K562 (cell line): ENCODE data around the gene ACER3. TPM values are rescaled to one million over a fixed set of nuclear protein-coding genes. Genes with fewer than 3 reads are reported as not detected.
A peak's percentile ranks its signal among the peaks of the same experiment; 100 is the strongest.

Experiments
- BRF1 ChIP-seq: IDR thresholded peaks from 3 replicates; pipeline ENCODE4 v1.6.1; 2011; ENCODE audit warnings: borderline replicate concordance, mild to moderate bottlenecking; ENCODE audit not compliant: insufficient read length; ENCODE audit errors: extremely low read depth
- CCNT2 ChIP-seq: IDR thresholded peaks from 2 replicates; pipeline ENCODE4 v1.6.1; 2011; ENCODE audit warnings: borderline replicate concordance, low read depth, mild to moderate bottlenecking, moderate library complexity, mixed read lengths, low read length; ENCODE audit not compliant: insufficient read length; ENCODE audit errors: extremely low read depth
- CEBPB ChIP-seq: fragments of 450-650 bp; IDR thresholded peaks from 2 replicates; pipeline ENCODE4 v1.6.1; 2016; ENCODE audit warnings: missing genetic modification characterization, missing compliant biosample characterization
- CHAMP1 ChIP-seq: fragments of 450-650 bp; IDR thresholded peaks from 2 replicates; pipeline ENCODE4 v1.6.1; 2016; ENCODE audit warnings: mild to moderate bottlenecking
- CTCFL ChIP-seq: IDR thresholded peaks from 2 replicates; pipeline ENCODE4 v1.6.1; 2011; ENCODE audit warnings: borderline replicate concordance, low read depth, mild to moderate bottlenecking, moderate library complexity, low read length; ENCODE audit not compliant: insufficient read depth, poor library complexity, severe bottlenecking
- E2F5 ChIP-seq: sonication (generic); formaldehyde crosslinking; IDR thresholded peaks from 2 replicates; pipeline ENCODE4 v1.8.0; 2022; ENCODE audit warnings: mild to moderate bottlenecking, missing genetic modification reagents
- GATAD2A ChIP-seq: fragments of 450-650 bp; IDR thresholded peaks from 2 replicates; pipeline ENCODE4 v1.6.1; 2017
- HNRNPLL ChIP-seq: fragments of 200-400 bp; formaldehyde crosslinking; IDR thresholded peaks from 2 replicates; pipeline ENCODE4 v1.6.1; 2017; ENCODE audit warnings: low read length, low read depth, mild to moderate bottlenecking; ENCODE audit not compliant: poor library complexity, severe bottlenecking
- MBD1 ChIP-seq: fragments of 250-450 bp; sonication (Bioruptor Pico); IDR thresholded peaks from 2 replicates; pipeline ENCODE4 v1.8.0; 2022; ENCODE audit warnings: inconsistent platforms
- PCBP1 ChIP-seq: fragments of 200-400 bp; formaldehyde crosslinking; IDR thresholded peaks from 2 replicates; pipeline ENCODE4 v1.6.1; 2018; ENCODE audit warnings: mild to moderate bottlenecking, low read depth, low read length; ENCODE audit not compliant: poor library complexity, severe bottlenecking
- ZBTB26 ChIP-seq: fragments of 450-650 bp; formaldehyde crosslinking; IDR thresholded peaks from 2 replicates; pipeline ENCODE4 v1.4.0; 2022; ENCODE audit warnings: missing genetic modification characterization
- ZNF197 ChIP-seq: fragments of 200-800 bp; sonication (Bioruptor generic); IDR thresholded peaks from 2 replicates; pipeline ENCODE4 v1.6.1; 2016; ENCODE audit warnings: low read depth, missing genetic modification characterization, missing compliant biosample characterization
- ZNF277 ChIP-seq: fragments of 250-450 bp; sonication (Bioruptor Pico); IDR thresholded peaks from 2 replicates; pipeline ENCODE4 v1.8.0; 2022; ENCODE audit warnings: inconsistent platforms, mild to moderate bottlenecking, moderate library complexity, borderline replicate concordance
- ZNF395 ChIP-seq: fragments of 200-800 bp; sonication (Bioruptor generic); IDR thresholded peaks from 2 replicates; pipeline ENCODE4 v1.6.1; 2017; ENCODE audit warnings: missing genetic modification characterization, missing compliant biosample characterization
- ZNF507 ChIP-seq: conservative IDR thresholded peaks from 2 replicates; pipeline ENCODE4 v1.6.1; 2017; ENCODE audit warnings: missing genetic modification characterization, missing compliant biosample characterization
- polyA plus RNA-seq, 8 experiments: library from polyadenylated mRNA; depleted of rRNA in 4 of 8; stranded (reverse) in 5 of 8; unstranded in 3 of 8; fragments of >200 nt; fragmentation: Nextera tagmentation in 2 of 8; fragmentation: Illumina TruSeq in 1 of 8; extraction: Ambion mirVana in 2 of 8; extraction: Trizol in 1 of 8; gene quantifications; 2 replicates each; pipeline versions ENCODE4 v1.2.1 to v1.2.3, GENCODE V29; 2011 to 2014; ENCODE audit warnings: inconsistent platforms in 1 of 8, missing spikeins in 1 of 8
- total RNA-seq, 7 experiments: library from RNA; depleted of rRNA in 6 of 7; stranded (reverse); fragments of >200 nt in 6 of 7; fragmentation: Illumina TruSeq in 2 of 7; extraction: Trizol in 2 of 7; gene quantifications; 2 replicates each; pipeline versions ENCODE4 v1.2.1 to v1.2.3, GENCODE V29; 2011 to 2021; ENCODE audit warnings: low replicate concordance in 1 of 7

The ACER3 gene
- total and polyA plus RNA-seq, 9 of the 15 experiments (the other 6 are each of a cell fraction or from before 2014, with no cell fraction given) = 2.0 to 23.8 (median 9.5) TPM

- TF ChIP-seq MBD1 (CRISPR knock-in tag) (no peak), CHAMP1 (no peak), ZNF197 (peak; percentile 74; the same call in 1 of the 2 replicates), BRF1 (no peak), E2F5 (CRISPR knock-in tag) (no peak), PCBP1 (no peak), GATAD2A (no peak), CCNT2 (no peak), ZNF395 (CRISPR knock-in tag) (peak; percentile 87; the same call in 1 of the 2 replicates), HNRNPLL (no peak), ZBTB26 (CRISPR knock-in tag) (no peak), ZNF507 (tag) (no peak), ZNF277 (CRISPR knock-in tag) (no peak), CEBPB (tag) (no peak), CTCFL (no peak)
Observed at GRCh38 chr11:76911415-76911808, 50.7 kb downstream of the ACER3 start (continued).
